Activated CD4-positive, alpha-beta T cell treated with anti-CD3 and anti-CD28 coated beads, Interleukin-2, amount 50 U/mL, for 1 hour (primary cell): Measurements from ENCODE around the gene OTUD7B.
"Not testable (repeated sequence)": the region's sequence is repeated elsewhere in the genome, so short reads cannot be mapped to it uniquely, and the experiment has no call there.

Experiments used
- DNase-seq: peaks from one replicate; pipeline ENCODE4 v3.0.0-alpha.2; 2020

The OTUD7B gene

GRCh38 chr1:150001415-150001814, 9.1 kb downstream of the OTUD7B start:
- DNase-seq = no peak

GRCh38 chr1:149997585-149998262, 12.8 kb downstream of the OTUD7B start:
- no peak for DNase-seq

GRCh38 chr1:149995927-149996326, 14.6 kb downstream of the OTUD7B start:
- DNase-seq = no peak

GRCh38 chr1:149993764-149994163, 16.8 kb downstream of the OTUD7B start:
- no peak for DNase-seq

DNA sequence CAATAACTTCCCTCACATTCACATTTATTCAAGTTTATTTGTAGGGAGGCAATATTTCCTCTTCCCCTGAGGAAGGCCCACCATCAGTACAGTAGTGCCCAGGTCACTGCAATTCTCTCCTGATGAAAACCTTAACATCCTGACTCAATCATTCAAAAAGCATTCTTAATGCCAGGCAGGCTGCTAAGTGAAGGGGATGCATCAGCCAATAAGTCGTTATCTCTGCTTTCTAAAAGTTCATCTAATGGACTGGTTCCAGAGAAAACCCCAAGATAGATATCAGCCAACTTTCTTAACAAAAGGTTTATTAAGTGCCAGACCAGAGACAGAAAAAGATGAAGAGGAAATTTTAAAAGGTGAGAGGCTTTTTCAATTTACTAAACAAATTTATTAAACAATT, 17.3 kb downstream of the OTUD7B start:
- DNase-seq = no peak

- no peak for DNase-seq
Measured at GRCh38 chr1:149987297-149987595, 23.3 kb downstream of the OTUD7B start.

DNA sequence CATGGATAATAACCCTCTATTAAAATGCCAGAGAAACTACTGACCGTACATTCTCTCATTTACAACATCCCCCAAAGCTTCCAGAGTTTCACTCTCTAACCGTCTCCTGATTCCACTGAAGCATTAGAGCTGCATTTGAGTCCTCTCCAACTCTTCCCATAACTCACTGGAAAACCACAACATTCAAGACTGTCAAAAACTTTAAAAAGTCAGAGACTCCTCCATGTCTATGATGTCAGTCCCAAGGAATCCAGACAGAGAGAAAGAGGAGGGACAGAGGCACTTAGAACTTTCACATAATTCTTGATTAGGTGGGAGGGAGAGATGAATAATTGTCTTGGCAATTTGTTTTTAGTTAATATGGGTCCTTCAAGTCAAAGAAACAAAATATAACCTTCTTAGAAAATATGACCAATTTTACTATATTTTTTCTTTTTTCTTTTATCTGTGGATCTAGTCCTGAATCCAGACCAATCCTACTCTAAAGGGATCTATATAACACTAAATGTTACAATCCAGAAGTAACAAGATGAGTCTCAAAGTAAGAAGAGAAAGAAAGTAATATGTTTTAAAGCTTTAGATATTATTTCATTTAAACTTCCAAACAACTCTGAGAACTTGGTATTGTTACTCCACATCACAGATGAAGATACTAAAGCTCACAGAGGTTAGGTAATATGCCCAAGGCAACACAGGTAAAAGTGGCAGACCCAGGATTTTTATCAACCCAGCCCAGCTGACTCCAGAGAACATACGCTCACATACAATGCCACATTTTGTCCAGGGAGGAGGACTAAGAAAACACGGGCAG, 23.8 kb downstream of the OTUD7B start:
- no peak for DNase-seq

DNA sequence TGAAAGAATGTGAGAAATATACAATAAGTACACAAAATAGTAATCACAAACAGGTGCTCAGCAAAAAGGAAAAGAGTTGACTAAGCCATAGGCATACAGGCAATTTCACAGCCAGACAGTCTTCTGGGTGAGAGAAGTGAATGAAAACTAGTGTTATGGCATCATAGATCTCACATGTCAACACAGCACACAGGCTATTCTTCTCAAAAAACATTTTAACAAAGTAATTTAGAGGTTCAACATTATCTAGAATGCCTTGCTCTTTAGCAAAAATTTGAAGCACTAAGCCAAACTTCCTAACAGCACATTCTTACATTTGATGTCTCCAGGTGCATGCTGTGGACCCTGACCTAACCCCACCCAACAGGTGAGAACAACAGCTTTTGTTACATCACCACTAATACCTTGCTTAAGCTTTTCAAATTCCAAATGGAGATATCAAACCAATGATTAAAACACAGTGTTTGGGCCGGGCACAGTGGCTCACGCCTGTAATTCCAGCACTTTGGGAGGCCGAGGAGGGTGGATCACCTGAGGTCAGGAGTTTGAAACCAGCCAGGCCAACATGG, 30.5 kb downstream of the OTUD7B start:
- DNase-seq = no peak

- no peak for DNase-seq
Measured at GRCh38 chr1:149979245-149979971, 31.1 kb downstream of the OTUD7B start.

GRCh38 chr1:149978547-149979023, 31.9 kb downstream of the OTUD7B start:
- no peak for DNase-seq

GRCh38 chr1:149977345-149977744, 33.2 kb downstream of the OTUD7B start:
- no peak for DNase-seq

DNA sequence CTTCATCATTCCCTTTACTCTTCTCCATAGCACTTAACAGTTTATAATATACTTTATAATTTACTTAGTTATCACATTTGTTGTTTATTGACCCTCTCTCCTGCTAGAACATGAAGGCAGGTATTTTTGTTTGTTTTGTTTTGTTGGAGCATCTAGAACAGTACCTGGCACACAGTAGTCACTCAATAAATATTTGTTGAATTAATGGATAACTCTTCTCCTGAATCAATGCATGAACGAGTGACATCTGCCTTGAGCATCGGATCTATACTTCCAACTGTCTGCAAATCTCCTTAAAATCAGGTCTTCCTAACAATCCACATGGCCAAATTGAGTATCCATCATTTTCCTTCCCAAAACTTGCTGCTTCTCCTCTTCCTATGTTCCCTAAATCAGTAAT, 38.0 kb downstream of the OTUD7B start:
- no peak for DNase-seq

DNA sequence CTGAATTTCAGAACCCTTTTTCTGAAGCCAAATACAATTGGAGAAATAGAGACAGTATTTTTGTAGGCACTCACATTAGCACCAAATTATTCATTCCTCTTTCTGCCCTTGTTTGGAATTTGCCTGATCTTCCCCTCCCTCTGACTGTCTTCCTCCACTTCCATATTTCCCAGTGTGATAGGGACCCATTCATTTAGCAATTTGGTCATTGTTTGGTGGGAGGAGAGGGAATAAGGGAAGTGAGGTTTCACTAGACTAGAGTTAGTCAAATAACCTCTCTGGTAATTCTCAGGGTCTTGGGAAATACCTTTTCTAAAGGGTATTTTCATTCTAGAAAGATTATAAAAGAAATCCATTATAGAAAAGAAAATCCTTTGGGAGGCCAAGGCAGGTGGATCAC, 42.9 kb downstream of the OTUD7B start:
- DNase-seq = no peak

GRCh38 chr1:149967041-149967440, 43.5 kb downstream of the OTUD7B start:
- no peak for DNase-seq

GRCh38 chr1:149966405-149966804, 44.1 kb downstream of the OTUD7B start:
- no peak for DNase-seq

GRCh38 chr1:149965440-149965839, 45.1 kb downstream of the OTUD7B start:
- DNase-seq = no peak

- no peak for DNase-seq
Measured at GRCh38 chr1:149963358-149963757, 47.2 kb downstream of the OTUD7B start.

GRCh38 chr1:149962736-149963135, 47.8 kb downstream of the OTUD7B start:
- DNase-seq = no peak

DNA sequence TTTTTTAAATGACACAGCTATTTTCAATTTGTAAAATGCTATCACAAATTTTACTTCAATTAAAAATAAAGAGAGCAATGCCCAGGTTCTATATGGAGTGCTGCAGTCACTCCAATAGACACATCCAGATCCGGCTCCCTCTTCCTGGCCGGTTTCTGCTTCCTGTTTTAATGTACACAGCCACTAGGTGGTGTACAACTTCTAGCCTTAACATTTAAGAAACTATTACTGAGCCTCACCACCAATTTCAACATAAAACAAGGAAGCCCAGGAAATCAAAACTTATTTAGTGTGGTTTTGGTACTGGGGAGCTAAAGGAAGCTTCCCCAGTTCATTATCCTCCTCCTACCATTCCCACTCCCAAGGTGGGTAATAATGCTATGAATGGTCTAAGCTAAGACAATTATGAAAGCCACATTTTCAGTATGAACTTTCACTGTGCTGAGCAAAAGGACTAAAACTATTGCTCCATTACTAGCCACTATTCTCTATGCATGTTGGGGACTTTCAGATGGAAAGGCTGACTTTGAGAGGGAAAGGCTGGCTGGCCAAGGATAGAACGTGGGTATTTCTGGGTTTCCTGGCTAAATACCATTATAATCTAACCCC, 48.4 kb downstream of the OTUD7B start:
- peak; percentile 28 for DNase-seq

GRCh38 chr1:149957548-149957947, 53.0 kb downstream of the OTUD7B start:
- not testable (repeated sequence) for DNase-seq

GRCh38 chr1:149949911-149950310, 60.6 kb downstream of the OTUD7B start:
- DNase-seq = no peak

DNA sequence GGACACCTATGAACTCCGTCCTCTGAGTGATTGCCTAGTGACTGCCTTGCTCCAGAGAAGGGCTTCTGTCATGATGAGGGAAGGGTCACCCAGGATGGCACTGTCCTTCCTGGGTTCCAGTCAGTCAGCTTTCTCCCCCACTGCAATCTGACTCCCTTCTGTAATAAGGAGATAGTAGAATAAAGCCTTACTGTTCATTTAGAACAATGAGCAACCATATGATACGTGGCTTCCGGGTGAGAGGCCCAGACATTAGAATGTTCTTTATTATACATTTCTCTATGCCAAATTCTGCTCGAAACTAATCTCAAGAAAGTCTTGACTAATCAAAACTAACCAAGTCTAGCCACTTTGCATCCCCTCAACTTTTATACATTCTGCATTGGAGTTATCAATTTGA, 65.3 kb downstream of the OTUD7B start:
- DNase-seq = no peak

GRCh38 chr1:149942885-149943284, 67.6 kb downstream of the OTUD7B start:
- DNase-seq = no peak
